ENCODE measurements around the gene POLL.

Gene POLL

GRCh38 chr10:101576211-101576863, 11.7 kb downstream of the POLL start:
- no peak for DNase-seq (ENCODE audit: low read depth)
- H3K4me3 ChIP-seq (ENCODE audit: low read depth, low read length), result no peak overlapping the region

GRCh38 chr10:101575580-101576210, 12.4 kb downstream of the POLL start:
- H3K4me3 ChIP-seq (ENCODE audit: low read depth, low read length), result no peak overlapping the region
- no peak for DNase-seq (ENCODE audit: low read depth)

- H3K4me3 ChIP-seq (ENCODE audit: low read depth, low read length), result no peak overlapping the region
- no peak for DNase-seq (ENCODE audit: low read depth)
These were observed 13.0 kb downstream of the POLL start for GRCh38 chr10:101575091-101575490.

GRCh38 chr10:101573885-101574753, 13.9 kb downstream of the POLL start:
- no peak overlapping the region for H3K4me3 ChIP-seq (ENCODE audit: low read depth, low read length)
- no peak for DNase-seq (ENCODE audit: low read depth)

GRCh38 chr10:101572785-101573184, 15.3 kb downstream of the POLL start:
- DNase-seq (ENCODE audit: low read depth), result no peak
- H3K4me3 ChIP-seq (ENCODE audit: low read depth, low read length), result no peak overlapping the region

GRCh38 chr10:101572126-101572525, 15.9 kb downstream of the POLL start:
- no peak for DNase-seq (ENCODE audit: low read depth)
- H3K4me3 ChIP-seq (ENCODE audit: low read depth, low read length), result no peak overlapping the region

GRCh38 chr10:101571271-101571925, 16.7 kb downstream of the POLL start:
- no peak overlapping the region for H3K4me3 ChIP-seq (ENCODE audit: low read depth, low read length)
- no peak for DNase-seq (ENCODE audit: low read depth)

- no peak for DNase-seq (ENCODE audit: low read depth)
- peak overlapping the region; percentile 68 for H3K4me3 ChIP-seq (ENCODE audit: low read depth, low read length)
These were observed 17.4 kb downstream of the POLL start for GRCh38 chr10:101570428-101571270.

GRCh38 chr10:101569622-101570427, 18.2 kb downstream of the POLL start:
- peak overlapping the region; percentile 68 for H3K4me3 ChIP-seq (ENCODE audit: low read depth, low read length)
- DNase-seq (ENCODE audit: low read depth), result no peak

GRCh38 chr10:101569323-101569621, 18.8 kb downstream of the POLL start:
- no peak for DNase-seq (ENCODE audit: low read depth)
- H3K4me3 ChIP-seq (ENCODE audit: low read depth, low read length), result no peak overlapping the region

- no peak for DNase-seq (ENCODE audit: low read depth)
- no peak overlapping the region for H3K4me3 ChIP-seq (ENCODE audit: low read depth, low read length)
These were observed 19.9 kb downstream of the POLL start for GRCh38 chr10:101568054-101568745.

- no peak for DNase-seq (ENCODE audit: low read depth)
- no peak overlapping the region for H3K4me3 ChIP-seq (ENCODE audit: low read depth, low read length)
These were observed 20.7 kb downstream of the POLL start for GRCh38 chr10:101567165-101568006.

- no peak for DNase-seq (ENCODE audit: low read depth)
- peak overlapping the region; percentile 32 for H3K4me3 ChIP-seq (ENCODE audit: low read depth, low read length)
These were observed 21.5 kb downstream of the POLL start for GRCh38 chr10:101566333-101567164.

- no peak for DNase-seq (ENCODE audit: low read depth)
- H3K4me3 ChIP-seq (ENCODE audit: low read depth, low read length), result no peak overlapping the region
These were observed 22.1 kb downstream of the POLL start for GRCh38 chr10:101565936-101566332.

- no peak for DNase-seq (ENCODE audit: low read depth)
These were observed 22.6 kb downstream of the POLL start for GRCh38 chr10:101565370-101565900.

GRCh38 chr10:101564490-101564991, 23.5 kb downstream of the POLL start:
- no peak for DNase-seq (ENCODE audit: low read depth)
- no peak overlapping the region for H3K4me3 ChIP-seq (ENCODE audit: low read depth, low read length)

More at GRCh38 chr10:101565370-101565900, 22.6 kb downstream of the POLL start:
- no peak overlapping the region for H3K4me3 ChIP-seq (ENCODE audit: low read depth, low read length)
